WTC11 (cell line): ENCODE data around the gene REN. TPM values are rescaled to one million over a fixed set of nuclear protein-coding genes. Genes with fewer than 3 reads are reported as not detected.
A peak's percentile ranks its signal among the peaks of the same experiment; 100 is the strongest.

Experiments used
- ARID4B ChIP-seq: sonication (generic); formaldehyde crosslinking; IDR thresholded peaks from 2 replicates; pipeline ENCODE4 v1.8.0; 2023; ENCODE audit warnings: missing genetic modification reagents, mild to moderate bottlenecking, borderline replicate concordance
- CREB1 ChIP-seq: sonication (generic); formaldehyde crosslinking; IDR thresholded peaks from 2 replicates; pipeline ENCODE4 v1.8.0; 2023; ENCODE audit warnings: mild to moderate bottlenecking, missing genetic modification reagents
- ELF4 ChIP-seq: sonication (generic); formaldehyde crosslinking; IDR thresholded peaks from 2 replicates; pipeline ENCODE4 v1.8.1; 2022; ENCODE audit warnings: low read depth, mild to moderate bottlenecking, moderate library complexity, missing genetic modification reagents
- EMX1 ChIP-seq: fragments of 250-450 bp; sonication (Bioruptor Pico); IDR thresholded peaks from 2 replicates; pipeline ENCODE4 v1.8.0; 2021; ENCODE audit warnings: mild to moderate bottlenecking
- ETV6 ChIP-seq: sonication (generic); formaldehyde crosslinking; IDR thresholded peaks from 2 replicates; pipeline ENCODE4 v1.8.1; 2022; ENCODE audit warnings: mild to moderate bottlenecking, missing genetic modification reagents
- FOXJ3 ChIP-seq: sonication (generic); formaldehyde crosslinking; IDR thresholded peaks from 2 replicates; pipeline ENCODE4 v1.9.0; 2021; ENCODE audit warnings: missing genetic modification reagents, mild to moderate bottlenecking, borderline replicate concordance
- HMGXB4 ChIP-seq: sonication (generic); formaldehyde crosslinking; IDR thresholded peaks from 2 replicates; pipeline ENCODE4 v1.8.1; 2023; ENCODE audit warnings: mild to moderate bottlenecking, moderate library complexity, missing genetic modification reagents
- MAX ChIP-seq: sonication (generic); formaldehyde crosslinking; IDR thresholded peaks from 2 replicates; pipeline ENCODE4 v1.8.0; 2022; ENCODE audit warnings: mild to moderate bottlenecking, missing genetic modification reagents
- NR2C2 ChIP-seq: sonication (generic); formaldehyde crosslinking; IDR thresholded peaks from 2 replicates; pipeline ENCODE4 v1.8.0; 2022; ENCODE audit warnings: mild to moderate bottlenecking, missing genetic modification reagents
- PRDM15 ChIP-seq: sonication (generic); formaldehyde crosslinking; IDR thresholded peaks from 2 replicates; pipeline ENCODE4 v1.8.0; 2022; ENCODE audit warnings: missing genetic modification reagents
- PRRX2 ChIP-seq: fragments of 250-450 bp; sonication (Bioruptor Pico); IDR thresholded peaks from 2 replicates; pipeline ENCODE4 v1.8.0; 2021; ENCODE audit warnings: mild to moderate bottlenecking
- SMAD3 ChIP-seq: sonication (generic); formaldehyde crosslinking; IDR thresholded peaks from 2 replicates; pipeline ENCODE4 v1.8.0; 2022; ENCODE audit warnings: missing genetic modification reagents, mild to moderate bottlenecking, borderline replicate concordance
- SOX15 ChIP-seq: fragments of 250-450 bp; sonication (Bioruptor Pico); IDR thresholded peaks from 2 replicates; pipeline ENCODE4 v1.9.0; 2021; ENCODE audit warnings: mild to moderate bottlenecking
- TCF7 ChIP-seq: sonication (generic); formaldehyde crosslinking; IDR thresholded peaks from 2 replicates; pipeline ENCODE4 v1.8.0; 2022; ENCODE audit warnings: mild to moderate bottlenecking, low read depth, missing genetic modification reagents, moderate library complexity
- TEAD1 ChIP-seq: sonication (generic); formaldehyde crosslinking; IDR thresholded peaks from 2 replicates; pipeline ENCODE4 v1.8.0; 2022; ENCODE audit warnings: mild to moderate bottlenecking, missing genetic modification reagents
- TEAD4 ChIP-seq: sonication (generic); formaldehyde crosslinking; IDR thresholded peaks from 2 replicates; pipeline ENCODE4 v1.8.0; 2022; ENCODE audit warnings: mild to moderate bottlenecking, missing genetic modification reagents
- USF1 ChIP-seq: sonication (generic); formaldehyde crosslinking; IDR thresholded peaks from 2 replicates; pipeline ENCODE4 v1.8.0; 2022; ENCODE audit warnings: mild to moderate bottlenecking, missing genetic modification reagents
- USF2 ChIP-seq: sonication (generic); formaldehyde crosslinking; IDR thresholded peaks from 2 replicates; pipeline ENCODE4 v1.8.1; 2023; ENCODE audit warnings: mild to moderate bottlenecking, missing genetic modification reagents, moderate library complexity
- ZNF532 ChIP-seq: fragments of 250-450 bp; sonication (Bioruptor Pico); IDR thresholded peaks from 2 replicates; pipeline ENCODE4 v1.9.0; 2021; ENCODE audit warnings: mild to moderate bottlenecking, borderline replicate concordance
- total RNA-seq: library from RNA; stranded (reverse); gene quantifications from 3 replicates; pipeline ENCODE4 v1.2.3, GENCODE V29; 2021

The REN gene
- total RNA-seq, 1 experiment from 2014 or later = not detected

- no peak for TF ChIP-seq PRDM15 (CRISPR knock-in tag)
- TF ChIP-seq USF2 (CRISPR knock-in tag) = peak; percentile 79
- peak; percentile 71; the same call in 1 of the 2 replicates for TF ChIP-seq CREB1 (CRISPR knock-in tag)
- TF ChIP-seq USF1 (CRISPR knock-in tag) = peak; percentile 68; the same call in 1 of the 2 replicates
- TF ChIP-seq EMX1 (CRISPR knock-in tag) = no peak
- TF ChIP-seq FOXJ3 (CRISPR knock-in tag) = no peak
- TF ChIP-seq MAX = peak; percentile 98
- no peak for TF ChIP-seq TEAD4 (CRISPR knock-in tag)
- no peak for TF ChIP-seq NR2C2 (CRISPR knock-in tag)
- TF ChIP-seq TCF7 (CRISPR knock-in tag) = no peak
- TF ChIP-seq ETV6 (CRISPR knock-in tag) = peak; percentile 95
- TF ChIP-seq ELF4 (CRISPR knock-in tag) = no peak
- peak; percentile 86 for TF ChIP-seq TEAD1
- no peak; the same call in 1 of the 2 replicates for TF ChIP-seq ARID4B (CRISPR knock-in tag)
- TF ChIP-seq ZNF532 (CRISPR knock-in tag) = no peak
- TF ChIP-seq PRRX2 (CRISPR knock-in tag) = no peak
- TF ChIP-seq HMGXB4 = peak; percentile 26
- no peak for TF ChIP-seq SOX15
- no peak; the same call in 1 of the 2 replicates for TF ChIP-seq SMAD3 (CRISPR knock-in tag)
These were observed 47.8 kb upstream of the REN start, which contains the start of gene GOLT1A (continued) for GRCh38 chr1:204213668-204214662.
